Tibial nerve (tissue), 3 donors: ENCODE measurements around the gene PDXP.

Source experiments
- POLR2A ChIP-seq, 2 donors: fragments of 450-650 bp; IDR thresholded peaks; one replicate each; pipeline ENCODE4 v1.6.1; 2017; ENCODE audit warnings: antibody characterized with exemption in 2 of 2, mild to moderate bottlenecking in 2 of 2, moderate library complexity in 2 of 2
- TF ChIP-seq, protein P1 (sequence below), 5 experiments: fragments of 200-600 bp in 3 of 5; fragments of 450-650 bp in 2 of 5; sonication (generic) in 3 of 5; IDR thresholded peaks; one replicate each; pipeline ENCODE4 v1.5.1; 2016 to 2019; ENCODE audit warnings: antibody characterized with exemption in 5 of 5, mild to moderate bottlenecking in 3 of 5, moderate library complexity in 2 of 5

- TF ChIP-seq, protein P1, sequence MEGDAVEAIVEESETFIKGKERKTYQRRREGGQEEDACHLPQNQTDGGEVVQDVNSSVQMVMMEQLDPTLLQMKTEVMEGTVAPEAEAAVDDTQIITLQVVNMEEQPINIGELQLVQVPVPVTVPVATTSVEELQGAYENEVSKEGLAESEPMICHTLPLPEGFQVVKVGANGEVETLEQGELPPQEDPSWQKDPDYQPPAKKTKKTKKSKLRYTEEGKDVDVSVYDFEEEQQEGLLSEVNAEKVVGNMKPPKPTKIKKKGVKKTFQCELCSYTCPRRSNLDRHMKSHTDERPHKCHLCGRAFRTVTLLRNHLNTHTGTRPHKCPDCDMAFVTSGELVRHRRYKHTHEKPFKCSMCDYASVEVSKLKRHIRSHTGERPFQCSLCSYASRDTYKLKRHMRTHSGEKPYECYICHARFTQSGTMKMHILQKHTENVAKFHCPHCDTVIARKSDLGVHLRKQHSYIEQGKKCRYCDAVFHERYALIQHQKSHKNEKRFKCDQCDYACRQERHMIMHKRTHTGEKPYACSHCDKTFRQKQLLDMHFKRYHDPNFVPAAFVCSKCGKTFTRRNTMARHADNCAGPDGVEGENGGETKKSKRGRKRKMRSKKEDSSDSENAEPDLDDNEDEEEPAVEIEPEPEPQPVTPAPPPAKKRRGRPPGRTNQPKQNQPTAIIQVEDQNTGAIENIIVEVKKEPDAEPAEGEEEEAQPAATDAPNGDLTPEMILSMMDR (IDR thresholded peaks at IDR 0.05): peak in 2 of 5 experiments; percentile 17 to 47
- TF ChIP-seq POLR2A (IDR thresholded peaks at IDR 0.05): peak in 1 of 2 donors; percentile 31
These were observed 27.8 kb downstream of the PDXP start, which contains the start of gene NOL12 for GRCh38 chr22:37686002-37686982.
